ENCODE data around the gene MTX2.

DNA sequence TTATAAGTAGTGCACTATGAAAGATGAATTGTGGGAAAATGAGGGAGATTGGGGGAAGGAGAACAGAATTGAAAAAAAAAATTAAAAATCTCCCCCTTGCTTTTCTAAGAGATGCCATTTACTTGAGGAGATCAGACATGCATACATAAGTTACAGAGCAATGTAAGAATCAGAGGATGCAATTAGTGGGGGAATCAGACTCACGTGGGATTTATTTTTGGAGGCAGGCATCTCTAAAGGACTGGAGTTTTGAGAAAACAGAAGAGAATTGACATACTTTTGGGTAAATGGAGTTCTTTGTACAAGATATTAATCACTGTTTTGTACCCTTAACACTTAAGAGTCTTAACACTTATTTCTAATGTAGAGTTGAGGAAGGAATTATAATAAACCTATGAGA, 52.7 kb downstream of the MTX2 start:
- TF ChIP-seq CTCF (IDR thresholded peaks at IDR 0.05; ENCODE audit: insufficient read depth, low read depth, low read length) (no peak), EZH2 (IDR thresholded peaks at IDR 0.05; ENCODE audit: insufficient read depth, low read length) (no peak)
